Measurements from ENCODE around the gene HECTD2.

DNA sequence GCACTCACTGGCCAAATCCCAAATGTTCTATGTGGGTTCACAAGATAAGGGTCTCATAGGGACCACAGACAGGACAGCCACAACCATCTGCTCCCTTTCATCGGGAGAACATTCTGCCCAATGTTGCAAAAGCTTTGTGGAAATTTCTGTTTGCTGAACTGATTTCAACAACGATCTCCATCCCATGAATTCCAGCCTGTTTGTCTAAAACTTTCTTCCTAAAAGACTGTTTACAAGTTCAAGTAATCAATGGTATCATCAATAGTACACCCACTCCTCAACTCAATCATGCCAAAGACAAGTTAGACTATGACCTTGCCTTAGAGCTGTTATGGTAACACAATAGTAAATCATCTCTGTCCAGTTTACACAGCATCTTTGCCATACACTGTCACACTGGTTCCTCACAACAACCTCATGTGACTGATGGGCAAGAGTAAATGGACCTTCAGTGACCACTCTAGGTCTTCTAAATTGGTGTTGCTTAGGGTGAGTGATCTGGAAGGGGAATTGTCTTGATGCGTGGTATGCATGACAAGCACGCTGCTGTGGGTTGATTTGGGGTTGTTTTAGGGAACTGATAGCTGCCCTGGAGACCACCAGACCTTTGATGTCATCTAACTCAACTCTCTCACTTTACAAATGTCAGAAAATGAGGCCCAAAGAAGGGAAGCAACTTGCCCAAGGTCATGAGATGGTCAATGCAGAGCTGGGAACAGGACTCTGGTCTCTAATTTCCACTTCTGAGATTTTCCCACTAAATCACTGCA lies 127.7 kb downstream of the HECTD2 start:
- TF ChIP-seq, protein P1, sequence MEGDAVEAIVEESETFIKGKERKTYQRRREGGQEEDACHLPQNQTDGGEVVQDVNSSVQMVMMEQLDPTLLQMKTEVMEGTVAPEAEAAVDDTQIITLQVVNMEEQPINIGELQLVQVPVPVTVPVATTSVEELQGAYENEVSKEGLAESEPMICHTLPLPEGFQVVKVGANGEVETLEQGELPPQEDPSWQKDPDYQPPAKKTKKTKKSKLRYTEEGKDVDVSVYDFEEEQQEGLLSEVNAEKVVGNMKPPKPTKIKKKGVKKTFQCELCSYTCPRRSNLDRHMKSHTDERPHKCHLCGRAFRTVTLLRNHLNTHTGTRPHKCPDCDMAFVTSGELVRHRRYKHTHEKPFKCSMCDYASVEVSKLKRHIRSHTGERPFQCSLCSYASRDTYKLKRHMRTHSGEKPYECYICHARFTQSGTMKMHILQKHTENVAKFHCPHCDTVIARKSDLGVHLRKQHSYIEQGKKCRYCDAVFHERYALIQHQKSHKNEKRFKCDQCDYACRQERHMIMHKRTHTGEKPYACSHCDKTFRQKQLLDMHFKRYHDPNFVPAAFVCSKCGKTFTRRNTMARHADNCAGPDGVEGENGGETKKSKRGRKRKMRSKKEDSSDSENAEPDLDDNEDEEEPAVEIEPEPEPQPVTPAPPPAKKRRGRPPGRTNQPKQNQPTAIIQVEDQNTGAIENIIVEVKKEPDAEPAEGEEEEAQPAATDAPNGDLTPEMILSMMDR (conservative IDR thresholded peaks at IDR 0.05): no peak
- TF ChIP-seq ZFX (IDR thresholded peaks at IDR 0.05): no peak
